ENCODE measurements around the gene SLC25A40.
"Not testable (repeated sequence)": the region's sequence is repeated elsewhere in the genome, so short reads cannot be mapped to it uniquely, and the experiment has no call there.

Gene SLC25A40

DNA sequence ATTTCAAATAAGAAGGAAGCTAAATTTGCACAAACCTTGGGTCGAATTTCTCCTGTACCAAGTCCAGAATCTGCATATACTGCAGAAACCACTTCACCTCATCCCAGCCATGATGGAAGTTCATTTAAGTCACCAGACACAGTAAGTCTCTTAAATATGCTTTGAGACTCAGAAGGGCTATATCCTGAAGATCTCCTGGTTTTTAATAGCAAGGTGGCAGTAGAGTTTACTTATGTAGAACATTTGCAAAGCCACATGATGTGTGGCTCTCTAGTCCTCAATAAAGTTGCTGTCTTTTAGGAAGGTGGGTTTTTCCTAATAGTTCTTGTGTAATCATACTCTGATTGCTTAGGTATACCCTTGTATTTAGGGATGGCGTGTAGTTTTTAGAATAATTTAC is 8.9 kb upstream of the SLC25A40 start:
- Histone ChIP-seq H3K36me3 (ENCODE audit: insufficient read depth, low read length) (peaks cover 19% of the 10 kb centered on the region), H3K9ac (ENCODE audit: low read depth, low read length) (no peak overlapping the region), H3K4me2 (ENCODE audit: low read length) (no peak overlapping the region), H3K4me1 (ENCODE audit: control insufficient read depth, insufficient read depth, low read length) (no peaks in the 10 kb centered on the region), H3K4me3 (ENCODE audit: low read length) (no peak overlapping the region), H3K9me3 (replicated peaks; ENCODE audit: low read length) (no peaks in the 10 kb centered on the region), H3K27me3 (ENCODE audit: control insufficient read depth, insufficient read depth, low read length) (no peaks in the 10 kb centered on the region)

DNA sequence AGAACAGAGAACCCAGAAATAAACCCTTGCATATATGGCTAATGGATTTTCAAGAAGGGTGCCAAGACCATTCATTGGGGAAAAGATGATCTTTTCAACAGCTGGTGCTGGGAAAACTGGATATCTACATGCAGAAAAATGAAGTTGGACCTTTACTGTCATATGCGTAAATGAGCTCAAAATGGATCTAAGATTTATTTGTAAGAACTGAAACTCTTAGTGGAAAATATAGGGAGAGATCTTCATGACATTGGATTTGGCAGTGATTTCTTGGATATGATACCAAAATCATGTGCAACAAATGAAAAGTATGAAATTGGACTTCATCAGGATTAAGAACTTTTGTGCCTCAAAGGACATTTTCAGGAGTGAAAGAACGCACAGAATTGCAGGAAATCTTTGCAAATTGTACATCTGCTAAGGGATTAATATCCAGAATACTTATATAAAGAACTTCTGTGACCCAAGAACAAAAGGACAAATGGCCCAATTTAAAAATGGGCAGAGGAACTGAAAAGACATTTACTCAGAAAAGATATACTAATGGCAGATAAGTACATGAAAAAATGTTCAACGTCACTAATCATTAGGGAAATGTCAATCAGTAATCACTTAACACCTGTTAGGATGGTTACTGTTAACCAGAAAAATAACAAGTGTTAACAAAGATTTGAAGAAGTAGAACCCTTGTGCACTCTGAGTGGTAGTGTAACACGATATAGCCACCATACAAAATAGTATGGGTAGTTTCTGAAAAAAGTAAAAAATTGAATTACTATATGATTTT is 6.2 kb upstream of the SLC25A40 start:
- Histone ChIP-seq H3K4me3 (ENCODE audit: low read length) (no peak overlapping the region), H3K27me3 (ENCODE audit: control insufficient read depth, insufficient read depth, low read length) (no peaks in the 10 kb centered on the region), H3K4me1 (ENCODE audit: control insufficient read depth, insufficient read depth, low read length) (peaks cover 5% of the 10 kb centered on the region), H3K9me3 (replicated peaks; ENCODE audit: low read length) (no peaks in the 10 kb centered on the region), H3K36me3 (ENCODE audit: insufficient read depth, low read length) (peaks cover 9% of the 10 kb centered on the region), H3K4me2 (ENCODE audit: low read length) (no peak overlapping the region), H3K9ac (ENCODE audit: low read depth, low read length) (no peak overlapping the region)

DNA sequence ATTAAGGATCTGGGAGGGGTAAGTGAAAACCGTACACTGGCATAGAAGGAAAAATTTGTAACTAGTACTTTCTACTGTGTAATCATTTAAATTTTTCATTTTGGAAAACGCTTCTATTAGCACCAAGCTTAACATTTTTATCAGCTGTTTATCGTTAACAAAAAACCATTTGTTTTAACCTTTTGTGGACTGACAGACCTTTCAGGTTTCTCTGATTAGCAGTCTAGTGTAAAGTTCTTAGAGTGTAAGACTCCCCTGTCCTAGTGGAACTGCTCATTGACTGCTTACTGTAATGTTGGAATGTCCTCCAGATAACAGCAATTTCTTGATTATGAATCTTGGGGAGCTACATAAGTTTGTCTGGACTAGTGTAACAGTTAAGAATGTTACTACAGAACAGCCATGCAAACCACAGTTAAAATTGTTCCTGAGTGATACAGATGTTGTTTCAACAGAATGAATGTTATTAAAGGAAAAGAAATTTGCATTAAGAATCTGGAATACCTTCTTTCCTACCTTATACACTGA is 2.1 kb upstream of the SLC25A40 start:
- H3K4me1 ChIP-seq (ENCODE audit: control insufficient read depth, insufficient read depth, low read length): peaks cover 24% of the 10 kb centered on the region
- H3K4me2 ChIP-seq (ENCODE audit: low read length): peak overlapping the region; percentile 85
- H3K27me3 ChIP-seq (ENCODE audit: control insufficient read depth, insufficient read depth, low read length): no peaks in the 10 kb centered on the region
- H3K36me3 ChIP-seq (ENCODE audit: insufficient read depth, low read length): no peaks in the 10 kb centered on the region
- H3K4me3 ChIP-seq (ENCODE audit: low read length): peak overlapping the region; percentile 94
- peak overlapping the region; percentile 94 for H3K9ac ChIP-seq (ENCODE audit: low read depth, low read length)
- H3K9me3 ChIP-seq (replicated peaks; ENCODE audit: low read length): no peaks in the 10 kb centered on the region

DNA sequence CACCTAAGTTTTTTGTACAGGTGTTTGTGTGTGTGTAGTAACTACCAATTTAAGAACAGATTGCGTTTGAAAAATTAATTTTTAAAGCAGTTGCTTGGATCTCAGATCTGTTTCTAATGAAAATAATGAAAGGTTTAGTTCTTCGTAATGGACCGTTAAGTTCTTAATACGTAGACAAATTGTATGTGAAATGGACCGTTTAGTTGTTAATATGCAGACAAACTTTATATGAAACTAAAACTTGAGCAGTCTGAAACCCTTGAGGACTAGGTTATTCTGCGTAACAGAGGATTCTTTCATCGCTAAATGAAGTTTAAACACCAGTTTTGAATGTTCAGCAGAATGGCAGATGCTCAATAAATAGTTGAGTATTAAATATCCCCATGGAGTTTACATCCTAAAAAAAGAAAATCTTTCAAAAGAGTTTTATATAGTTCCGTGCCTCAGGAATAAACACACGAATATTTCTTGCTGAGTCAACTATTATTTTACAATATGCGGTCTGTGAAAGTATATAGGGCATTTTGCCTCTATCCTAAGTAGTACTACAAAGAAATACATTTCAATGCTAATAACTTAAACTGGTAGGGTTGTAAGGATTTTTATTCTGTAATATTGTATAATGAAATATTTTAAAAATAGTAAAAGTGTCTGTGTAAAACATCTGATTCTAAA is 1.3 kb upstream of the SLC25A40 start:
- H3K4me2 ChIP-seq (ENCODE audit: low read length): peak overlapping the region; percentile 85
- no peaks in the 10 kb centered on the region for H3K9me3 ChIP-seq (replicated peaks; ENCODE audit: low read length)
- peak overlapping the region; percentile 94 for H3K9ac ChIP-seq (ENCODE audit: low read depth, low read length)
- no peaks in the 10 kb centered on the region for H3K36me3 ChIP-seq (ENCODE audit: insufficient read depth, low read length)
- H3K27me3 ChIP-seq (ENCODE audit: control insufficient read depth, insufficient read depth, low read length): no peaks in the 10 kb centered on the region
- H3K4me1 ChIP-seq (ENCODE audit: control insufficient read depth, insufficient read depth, low read length): peaks cover 24% of the 10 kb centered on the region
- peak overlapping the region; percentile 94 for H3K4me3 ChIP-seq (ENCODE audit: low read length)

DNA sequence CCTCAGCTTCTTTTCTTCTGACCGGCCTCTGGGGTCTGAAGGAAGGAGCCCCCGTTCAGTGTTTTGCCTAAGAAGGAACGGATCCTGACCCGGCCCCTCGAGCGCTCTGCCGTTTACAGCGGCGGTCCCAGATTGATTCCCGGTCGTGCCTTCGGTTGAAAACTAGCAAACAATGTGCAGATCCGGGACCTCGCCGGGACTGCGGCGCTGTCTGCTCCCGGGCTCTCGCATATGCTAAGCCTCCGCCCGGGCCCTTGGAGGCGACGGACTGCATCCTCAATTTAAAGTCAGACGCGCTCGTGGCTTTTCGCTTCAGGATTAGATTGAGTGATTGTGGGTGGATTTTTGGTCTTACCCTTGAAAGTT is 692 bp upstream of the SLC25A40 start:
- H3K27me3 ChIP-seq (ENCODE audit: control insufficient read depth, insufficient read depth, low read length): no peaks in the 10 kb centered on the region
- no peaks in the 10 kb centered on the region for H3K9me3 ChIP-seq (replicated peaks; ENCODE audit: low read length)
- H3K4me1 ChIP-seq (ENCODE audit: control insufficient read depth, insufficient read depth, low read length): peaks cover 24% of the 10 kb centered on the region
- H3K4me3 ChIP-seq (ENCODE audit: low read length): peak overlapping the region; percentile 94
- no peaks in the 10 kb centered on the region for H3K36me3 ChIP-seq (ENCODE audit: insufficient read depth, low read length)
- peak overlapping the region; percentile 94 for H3K9ac ChIP-seq (ENCODE audit: low read depth, low read length)
- H3K4me2 ChIP-seq (ENCODE audit: low read length): peak overlapping the region; percentile 85

DNA sequence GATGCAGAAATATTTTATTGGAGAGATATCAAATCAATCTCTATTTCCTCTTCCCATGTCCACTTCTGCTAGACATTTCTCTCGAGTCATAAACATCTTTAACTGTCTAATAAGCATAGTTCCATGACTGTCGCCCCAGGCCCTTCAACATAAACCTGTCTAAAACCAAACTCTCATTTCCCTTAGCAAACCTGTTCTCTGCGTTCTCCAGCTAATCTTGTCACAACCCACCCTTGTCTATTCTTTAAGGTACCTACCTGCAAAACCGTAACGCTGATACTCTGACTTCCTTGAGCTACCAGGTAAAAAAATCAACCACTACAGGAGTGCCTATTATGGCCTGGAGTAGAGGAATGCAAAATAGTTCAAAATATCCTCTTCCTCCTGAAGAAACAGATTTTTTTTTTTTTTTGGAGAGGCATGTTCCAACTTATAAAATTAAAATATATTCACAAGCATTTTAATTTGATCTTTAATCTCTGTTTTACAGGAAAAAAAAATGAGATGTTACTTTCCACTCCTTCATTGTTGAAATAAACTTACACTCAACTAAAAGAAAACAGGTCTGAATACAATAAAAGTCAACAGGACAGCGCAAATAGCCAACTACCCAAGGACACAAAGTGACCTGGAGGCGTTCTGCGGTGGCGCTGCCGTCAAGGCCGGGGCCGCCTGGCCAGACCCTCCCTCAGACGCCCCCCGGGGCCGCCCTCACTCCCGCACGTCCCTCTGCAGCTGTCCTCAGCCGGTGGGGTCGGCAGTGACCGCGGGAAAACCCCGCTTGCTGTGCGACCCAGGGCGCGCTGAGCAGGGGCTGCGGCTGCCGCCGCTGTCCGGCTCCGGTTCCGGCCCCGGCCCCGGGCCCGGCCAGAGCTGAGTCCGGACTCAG is 765 bp downstream of the SLC25A40 start:
- Histone ChIP-seq H3K4me1 (ENCODE audit: control insufficient read depth, insufficient read depth, low read length) (peaks cover 24% of the 10 kb centered on the region), H3K9me3 (replicated peaks; ENCODE audit: low read length) (peaks cover 2% of the 10 kb centered on the region), H3K27me3 (ENCODE audit: control insufficient read depth, insufficient read depth, low read length) (no peaks in the 10 kb centered on the region), H3K9ac (ENCODE audit: low read depth, low read length) (peak overlapping the region; percentile 94), H3K4me3 (ENCODE audit: low read length) (peak overlapping the region; percentile 94), H3K4me2 (ENCODE audit: low read length) (peak overlapping the region; percentile 85), H3K36me3 (ENCODE audit: insufficient read depth, low read length) (peaks cover 4% of the 10 kb centered on the region)

DNA sequence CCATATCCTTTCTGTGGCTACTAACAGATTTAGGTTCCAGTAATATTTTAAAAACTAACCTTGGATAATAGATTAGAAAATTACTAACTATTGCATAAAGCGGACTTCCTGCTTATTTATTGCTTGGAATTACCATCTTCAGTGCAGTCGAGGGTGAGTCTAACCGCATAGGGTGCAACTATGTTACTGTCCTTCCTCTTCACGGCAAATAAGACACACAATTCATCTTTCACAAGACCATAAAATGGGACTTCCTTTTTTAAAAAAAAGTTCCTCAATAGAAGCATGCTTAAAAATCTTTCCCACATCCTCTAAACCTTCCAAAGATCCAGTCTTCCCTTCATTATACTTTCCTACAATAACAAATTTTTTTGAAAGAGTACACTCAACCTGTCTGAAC is 2.1 kb downstream of the SLC25A40 start:
- H3K9me3 ChIP-seq (replicated peaks; ENCODE audit: low read length): peaks cover 4% of the 10 kb centered on the region
- peak overlapping the region; percentile 18 for H3K9ac ChIP-seq (ENCODE audit: low read depth, low read length)
- no peaks in the 10 kb centered on the region for H3K27me3 ChIP-seq (ENCODE audit: control insufficient read depth, insufficient read depth, low read length)
- H3K4me3 ChIP-seq (ENCODE audit: low read length): peak overlapping the region; percentile 94
- H3K4me1 ChIP-seq (ENCODE audit: control insufficient read depth, insufficient read depth, low read length): peaks cover 24% of the 10 kb centered on the region
- H3K36me3 ChIP-seq (ENCODE audit: insufficient read depth, low read length): peaks cover 6% of the 10 kb centered on the region
- peak overlapping the region; percentile 85 for H3K4me2 ChIP-seq (ENCODE audit: low read length)

DNA sequence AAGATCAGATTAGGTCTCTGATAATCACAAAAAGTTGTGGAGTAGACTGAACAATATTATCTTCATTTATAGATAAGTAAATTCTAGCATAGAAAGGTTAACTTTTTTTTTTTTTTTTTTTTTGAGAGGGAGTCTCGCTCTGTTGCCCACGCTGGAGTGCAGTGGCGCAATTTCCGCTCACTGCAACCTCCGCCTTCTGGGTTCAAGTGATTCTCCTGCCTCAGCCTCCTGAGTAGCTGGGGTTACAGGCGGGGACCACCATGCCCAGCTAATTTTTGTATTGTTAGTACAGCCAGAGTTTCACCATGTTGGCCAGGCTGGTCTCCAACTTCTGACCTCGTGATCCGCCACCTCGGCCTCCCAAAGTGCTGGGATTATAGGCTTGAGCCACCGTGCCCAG is 2.8 kb downstream of the SLC25A40 start:
- not testable (repeated sequence) for H3K27me3 ChIP-seq (ENCODE audit: control insufficient read depth, insufficient read depth, low read length); H3K36me3 ChIP-seq (ENCODE audit: insufficient read depth, low read length); H3K4me3 ChIP-seq (ENCODE audit: low read length); H3K9me3 ChIP-seq (replicated peaks; ENCODE audit: low read length); H3K9ac ChIP-seq (ENCODE audit: low read depth, low read length)
- peaks cover 20% of the 10 kb centered on the region for H3K4me1 ChIP-seq (ENCODE audit: control insufficient read depth, insufficient read depth, low read length)
- H3K4me2 ChIP-seq (ENCODE audit: low read length): peak overlapping the region; percentile 85

DNA sequence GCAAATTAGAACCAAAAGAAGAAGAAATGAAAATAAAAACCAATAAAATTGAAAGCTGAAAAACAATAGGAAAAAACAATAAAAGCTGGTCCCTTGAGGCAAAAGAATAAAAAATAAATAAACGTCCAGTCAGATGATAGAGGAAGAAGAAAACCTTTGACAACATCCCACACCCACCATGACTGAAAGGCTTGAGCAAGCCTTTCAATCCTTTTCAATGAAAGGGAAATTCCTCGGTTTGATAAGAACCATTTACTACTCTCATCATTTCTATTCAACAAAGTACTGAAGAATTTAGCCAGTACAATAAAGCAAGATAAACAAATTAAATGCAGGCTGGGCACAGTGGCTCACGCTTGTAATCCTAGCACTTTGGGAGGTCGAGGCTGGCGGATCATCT is 3.8 kb downstream of the SLC25A40 start:
- Histone ChIP-seq H3K4me1 (ENCODE audit: control insufficient read depth, insufficient read depth, low read length) (peaks cover 19% of the 10 kb centered on the region), H3K9me3 (replicated peaks; ENCODE audit: low read length) (peaks cover 4% of the 10 kb centered on the region), H3K9ac (ENCODE audit: low read depth, low read length) (no peak overlapping the region), H3K27me3 (ENCODE audit: control insufficient read depth, insufficient read depth, low read length) (no peaks in the 10 kb centered on the region), H3K4me2 (ENCODE audit: low read length) (no peak overlapping the region), H3K36me3 (ENCODE audit: insufficient read depth, low read length) (peaks cover 6% of the 10 kb centered on the region), H3K4me3 (ENCODE audit: low read length) (no peak overlapping the region)

DNA sequence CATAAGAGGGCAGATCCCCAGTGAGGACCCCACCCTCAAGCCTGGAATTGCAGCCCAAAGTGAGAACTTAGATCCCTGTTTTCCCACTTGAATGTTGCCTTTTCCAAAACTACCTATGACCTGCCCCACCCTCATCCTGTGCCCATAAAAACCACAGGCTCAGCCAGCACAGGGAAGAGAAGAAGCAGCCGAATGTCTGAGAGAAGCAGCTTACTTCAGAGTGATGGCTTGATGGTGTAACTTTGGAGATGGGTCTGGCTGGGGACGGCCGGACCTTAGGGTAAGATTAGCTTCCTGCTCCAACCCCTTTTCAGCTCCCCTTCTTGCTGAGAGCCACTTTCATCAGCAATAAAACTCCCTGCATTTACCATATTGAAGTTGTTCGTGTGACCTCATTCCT is 5.7 kb downstream of the SLC25A40 start:
- H3K4me1 ChIP-seq (ENCODE audit: control insufficient read depth, insufficient read depth, low read length): peaks cover 19% of the 10 kb centered on the region
- peaks cover 4% of the 10 kb centered on the region for H3K9me3 ChIP-seq (replicated peaks; ENCODE audit: low read length)
- H3K9ac ChIP-seq (ENCODE audit: low read depth, low read length): no peak overlapping the region
- H3K27me3 ChIP-seq (ENCODE audit: control insufficient read depth, insufficient read depth, low read length): no peaks in the 10 kb centered on the region
- no peak overlapping the region for H3K4me3 ChIP-seq (ENCODE audit: low read length)
- H3K4me2 ChIP-seq (ENCODE audit: low read length): no peak overlapping the region
- H3K36me3 ChIP-seq (ENCODE audit: insufficient read depth, low read length): peaks cover 6% of the 10 kb centered on the region

DNA sequence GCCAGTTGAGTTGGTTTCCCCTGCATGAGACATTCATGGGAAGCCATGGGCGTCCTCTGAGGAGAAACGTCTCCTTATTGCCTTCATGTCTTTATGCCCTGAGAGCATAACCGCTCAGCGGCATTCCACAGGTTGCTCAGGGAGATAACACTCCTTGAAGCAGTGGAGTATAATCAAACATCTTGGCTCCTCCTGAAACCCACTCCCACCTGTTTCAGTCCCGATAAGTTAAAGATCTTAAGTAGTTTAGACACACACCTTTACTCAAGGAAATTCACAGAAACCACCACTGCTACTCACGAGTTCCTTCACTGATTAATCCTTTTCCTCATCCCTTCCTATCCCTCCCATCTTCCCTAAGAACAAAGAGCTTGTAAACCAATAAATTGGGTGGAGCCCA is 9.6 kb downstream of the SLC25A40 start:
- H3K9me3 ChIP-seq (replicated peaks; ENCODE audit: low read length); H3K4me2 ChIP-seq (ENCODE audit: low read length); H3K36me3 ChIP-seq (ENCODE audit: insufficient read depth, low read length); H3K9ac ChIP-seq (ENCODE audit: low read depth, low read length); H3K27me3 ChIP-seq (ENCODE audit: control insufficient read depth, insufficient read depth, low read length); H3K4me3 ChIP-seq (ENCODE audit: low read length); H3K4me1 ChIP-seq (ENCODE audit: control insufficient read depth, insufficient read depth, low read length): not testable (repeated sequence)
